ENCODE results near the gene CACNA1C. TPM values are rescaled to one million over a fixed set of nuclear protein-coding genes. Genes with fewer than 3 reads are reported as not detected.

CACNA1C gene
- total RNA-seq, 4 donors from 2014 or later: 1.5 to 13.5 (median 2.1) TPM

DNA sequence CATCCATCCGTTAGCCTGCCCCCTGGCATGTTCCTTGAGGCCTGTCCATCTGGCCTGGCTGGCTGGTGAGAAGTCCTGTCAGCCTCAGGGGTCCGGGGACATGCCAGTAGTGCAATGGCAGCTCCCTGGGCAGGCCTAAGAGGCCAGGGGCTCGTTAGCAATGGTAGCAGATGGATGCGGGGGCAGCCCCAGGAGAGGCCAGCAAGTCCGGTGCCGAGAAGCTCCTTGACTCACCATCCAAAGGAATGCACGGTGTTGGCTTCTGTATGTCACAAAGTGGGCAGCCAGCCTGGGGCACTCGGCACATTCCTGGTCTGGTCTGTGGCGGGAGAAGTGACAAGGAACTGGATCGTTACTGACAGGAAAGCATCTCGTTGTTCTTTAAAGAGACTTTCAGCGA is 319.9 kb downstream of the CACNA1C start:
- Histone ChIP-seq H3K9me3 (no peaks in the 10 kb centered on the region), H3K36me3 (no peaks in the 10 kb centered on the region), H3K4me1 (peaks cover 0 to 6% (median 0%) of the 10 kb centered on the region in 3 donors), H3K27ac (no peak overlapping the region), H3K27me3 (no peaks in the 10 kb centered on the region), H3K4me3 (no peak overlapping the region)
- no peak for TF ChIP-seq POLR2A (IDR thresholded peaks at IDR 0.05)
- TF ChIP-seq, protein P1, sequence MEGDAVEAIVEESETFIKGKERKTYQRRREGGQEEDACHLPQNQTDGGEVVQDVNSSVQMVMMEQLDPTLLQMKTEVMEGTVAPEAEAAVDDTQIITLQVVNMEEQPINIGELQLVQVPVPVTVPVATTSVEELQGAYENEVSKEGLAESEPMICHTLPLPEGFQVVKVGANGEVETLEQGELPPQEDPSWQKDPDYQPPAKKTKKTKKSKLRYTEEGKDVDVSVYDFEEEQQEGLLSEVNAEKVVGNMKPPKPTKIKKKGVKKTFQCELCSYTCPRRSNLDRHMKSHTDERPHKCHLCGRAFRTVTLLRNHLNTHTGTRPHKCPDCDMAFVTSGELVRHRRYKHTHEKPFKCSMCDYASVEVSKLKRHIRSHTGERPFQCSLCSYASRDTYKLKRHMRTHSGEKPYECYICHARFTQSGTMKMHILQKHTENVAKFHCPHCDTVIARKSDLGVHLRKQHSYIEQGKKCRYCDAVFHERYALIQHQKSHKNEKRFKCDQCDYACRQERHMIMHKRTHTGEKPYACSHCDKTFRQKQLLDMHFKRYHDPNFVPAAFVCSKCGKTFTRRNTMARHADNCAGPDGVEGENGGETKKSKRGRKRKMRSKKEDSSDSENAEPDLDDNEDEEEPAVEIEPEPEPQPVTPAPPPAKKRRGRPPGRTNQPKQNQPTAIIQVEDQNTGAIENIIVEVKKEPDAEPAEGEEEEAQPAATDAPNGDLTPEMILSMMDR (IDR thresholded peaks at IDR 0.05): no peak
- intact Hi-C loops (cut with DNase I): no loop called here
- WGBS, 2 donors: 72 to 78% methylated on average over 7 to 9 of the region's 12 CpGs
- no peak for DNase-seq

GRCh38 chr12:2373307-2373706 is 320.5 kb downstream of the CACNA1C start:
- DNase-seq: no peak

GRCh38 chr12:2374092-2374906 is 321.5 kb downstream of the CACNA1C start:
- Histone ChIP-seq H3K9me3 (no peaks in the 10 kb centered on the region), H3K27me3 (no peaks in the 10 kb centered on the region), H3K4me3 (no peak overlapping the region), H3K36me3 (no peaks in the 10 kb centered on the region), H3K27ac (no peak overlapping the region), H3K4me1 (peaks cover 0 to 10% (median 0%) of the 10 kb centered on the region in 3 donors)
- 78 to 85% methylated on average over 8 to 9 of the region's 10 CpGs for WGBS, 2 donors
- TF ChIP-seq POLR2A (IDR thresholded peaks at IDR 0.05): no peak
- TF ChIP-seq, protein P1 (IDR thresholded peaks at IDR 0.05): no peak
- DNase-seq: no peak
- intact Hi-C loops (cut with DNase I): no loop called here

More at GRCh38 chr12:2373307-2373706, 320.5 kb downstream of the CACNA1C start:
- H3K36me3 ChIP-seq: no peaks in the 10 kb centered on the region
- peaks cover 0 to 6% (median 0%) of the 10 kb centered on the region in 3 donors for H3K4me1 ChIP-seq
- H3K27me3 ChIP-seq: no peaks in the 10 kb centered on the region
- WGBS, 2 donors: 71 to 84% methylated on average over 8 of the region's 8 CpGs
- H3K4me3 ChIP-seq: no peak overlapping the region
- H3K27ac ChIP-seq: no peak overlapping the region
- TF ChIP-seq, protein P1 (IDR thresholded peaks at IDR 0.05): no peak
- TF ChIP-seq POLR2A (IDR thresholded peaks at IDR 0.05): no peak
- H3K9me3 ChIP-seq: no peaks in the 10 kb centered on the region
- intact Hi-C loops (cut with DNase I): no loop called here

- no peaks in the 10 kb centered on the region for H3K9me3 ChIP-seq
- H3K4me1 ChIP-seq: peaks cover 0 to 10% (median 0%) of the 10 kb centered on the region in 3 donors
- H3K27ac ChIP-seq: no peak overlapping the region
- TF ChIP-seq, protein P1 (IDR thresholded peaks at IDR 0.05): no peak
- no peak for TF ChIP-seq POLR2A (IDR thresholded peaks at IDR 0.05)
- H3K27me3 ChIP-seq: no peaks in the 10 kb centered on the region
- 57 to 64% methylated on average over 2 to 3 of the region's 3 CpGs for WGBS, 2 donors
- intact Hi-C loops (cut with DNase I): no loop called here
- no peak for DNase-seq
- H3K4me3 ChIP-seq: no peak overlapping the region
- no peaks in the 10 kb centered on the region for H3K36me3 ChIP-seq
Observed at GRCh38 chr12:2375871-2376270, 323.1 kb downstream of the CACNA1C start.

GRCh38 chr12:2376908-2377657 is 324.3 kb downstream of the CACNA1C start:
- H3K9me3 ChIP-seq: no peaks in the 10 kb centered on the region
- no peaks in the 10 kb centered on the region for H3K27me3 ChIP-seq
- intact Hi-C loops (cut with DNase I): no loop called here
- no peak for TF ChIP-seq POLR2A (IDR thresholded peaks at IDR 0.05)
- TF ChIP-seq, protein P1 (IDR thresholded peaks at IDR 0.05): no peak
- H3K4me3 ChIP-seq: no peak overlapping the region
- H3K36me3 ChIP-seq: no peaks in the 10 kb centered on the region
- no peak overlapping the region for H3K27ac ChIP-seq
- H3K4me1 ChIP-seq: peaks cover 0 to 10% (median 0%) of the 10 kb centered on the region in 3 donors
- 71 to 73% methylated on average over 11 to 16 of the region's 20 CpGs for WGBS, 2 donors
- DNase-seq: no peak

Measured in esophagus squamous epithelium (tissue), 5 donors.